SK-N-MC (cell line): ENCODE results near the gene MPI.

Experiments used
- EZH2 ChIP-seq: fragments of 200-600 bp; sonication (generic); IDR thresholded peaks from one replicate; pipeline ENCODE4 v1.6.1; 2017; ENCODE audit warnings: antibody characterized with exemption
- POLR2AphosphoS5 ChIP-seq: IDR thresholded peaks from 2 replicates; pipeline ENCODE4 v1.6.1; 2012; ENCODE audit warnings: mild to moderate bottlenecking, low read depth, low read length, borderline replicate concordance

GRCh38 chr15:74904190-74904805, 14.5 kb downstream of the MPI start:
- no peak for TF ChIP-seq POLR2AphosphoS5
- no peak for TF ChIP-seq EZH2
